EL (cell line): ENCODE data around the gene RBM28.
"Not testable (repeated sequence)": the region's sequence is repeated elsewhere in the genome, so short reads cannot be mapped to it uniquely, and the experiment has no call there.

Experiments used
- DNase-seq: peaks from one replicate; pipeline ENCODE4 v3.0.0-alpha.2; 2016

RBM28 gene

DNA sequence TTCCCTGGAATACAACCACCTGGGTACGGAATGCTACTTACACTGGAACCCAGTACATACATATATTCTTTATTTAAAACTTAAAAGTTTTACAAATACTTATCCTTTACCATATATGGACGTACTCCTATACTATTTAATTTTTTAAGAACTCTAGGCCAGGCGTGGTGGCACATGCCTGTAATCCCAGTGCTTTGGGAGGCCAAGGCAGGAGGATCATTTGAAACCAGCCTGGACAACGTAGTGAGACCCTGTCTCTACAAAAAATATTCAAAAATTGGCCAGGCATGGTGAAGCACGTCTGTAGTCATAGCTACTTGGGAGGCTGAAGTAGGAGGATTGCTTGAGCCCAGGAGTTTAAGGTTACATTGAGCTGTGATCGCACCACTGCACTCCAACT lies 2.0 kb downstream of the RBM28 start:
- no peak for DNase-seq

DNA sequence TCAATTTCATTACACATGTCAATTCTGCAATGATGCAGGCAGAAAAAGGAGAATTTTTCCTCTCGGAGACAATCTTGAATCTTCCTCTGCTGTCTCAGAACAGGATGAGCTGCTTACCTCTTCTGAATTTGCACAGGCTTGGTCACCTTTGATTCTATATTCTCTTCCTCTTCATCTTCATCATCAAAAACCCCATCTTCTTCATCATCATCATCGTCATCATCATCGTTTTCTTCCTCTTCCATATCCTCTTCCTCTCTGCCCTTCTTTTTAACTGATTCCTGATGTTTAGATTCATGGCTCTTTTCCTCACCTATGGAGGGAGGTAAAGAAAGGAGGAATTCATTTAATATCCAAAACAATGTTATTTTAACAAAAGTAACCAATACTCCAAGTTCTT lies 8.0 kb downstream of the RBM28 start:
- DNase-seq: no peak

DNA sequence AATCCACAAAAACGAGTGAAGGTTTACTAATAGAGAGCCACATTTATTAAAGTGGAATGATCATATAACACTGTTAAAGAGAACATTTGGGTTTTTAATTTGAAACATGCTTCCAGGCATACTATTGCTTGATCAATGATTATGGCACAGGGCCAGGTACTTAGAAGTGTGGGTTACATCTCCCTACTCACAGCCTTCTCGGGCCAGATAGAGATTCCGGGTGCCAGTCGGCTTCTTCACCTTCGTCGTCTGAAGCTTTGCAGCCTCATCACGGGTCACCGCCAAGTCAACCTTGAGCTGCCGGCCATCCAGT lies 19.4 kb downstream of the RBM28 start:
- no peak for DNase-seq

- peak; percentile 43 for DNase-seq
Observed at GRCh38 chr7:128323459-128324367, 20.0 kb downstream of the RBM28 start.

DNA sequence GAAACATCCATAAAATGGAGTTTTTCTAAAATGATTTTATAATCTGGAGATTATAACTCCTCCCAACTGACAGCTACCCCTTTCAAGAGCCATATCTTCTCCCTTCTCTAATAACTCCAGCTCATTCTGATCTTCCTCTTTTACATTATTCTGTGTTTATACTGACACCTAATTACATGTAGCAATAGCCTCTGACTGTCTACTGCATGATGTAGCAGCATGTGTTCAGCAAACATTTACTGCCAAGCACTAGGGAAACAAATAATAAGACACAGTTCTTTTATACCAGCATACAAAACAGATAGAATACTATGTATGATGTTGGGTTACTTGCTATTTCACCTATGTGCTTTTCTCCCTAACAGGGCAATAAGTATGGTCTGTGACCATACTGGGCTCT lies 20.7 kb downstream of the RBM28 start:
- no peak for DNase-seq

DNA sequence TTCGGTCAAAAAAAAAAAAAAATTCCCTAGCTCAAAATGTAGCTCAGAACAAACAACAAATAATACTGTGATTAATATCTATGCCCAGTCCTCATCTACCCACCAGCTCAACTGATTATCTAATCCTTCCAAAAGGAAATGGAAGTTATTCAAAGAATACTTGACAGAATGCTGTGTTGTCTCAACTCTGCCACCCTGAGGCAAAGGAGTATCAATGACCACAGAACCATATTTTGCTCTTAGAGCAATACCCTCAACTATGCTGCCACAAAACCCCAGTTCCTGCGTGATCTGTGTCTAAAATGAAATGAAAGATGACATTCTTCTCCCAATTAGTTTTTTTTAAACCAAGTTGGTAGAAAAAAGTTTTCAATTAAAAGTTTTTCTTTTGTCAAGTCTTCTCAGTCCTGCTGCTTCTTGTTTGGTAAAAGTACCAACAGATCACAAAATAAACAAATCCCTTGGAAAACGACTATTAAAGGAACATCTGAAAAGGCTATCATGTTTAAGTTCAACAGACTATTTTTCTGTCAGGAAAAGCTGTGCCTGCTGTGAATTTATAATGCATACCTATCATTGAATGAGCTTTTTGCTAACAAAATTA lies 21.6 kb downstream of the RBM28 start:
- DNase-seq: peak; percentile 61

GRCh38 chr7:128321044-128321422 lies 22.7 kb downstream of the RBM28 start:
- DNase-seq: no peak

GRCh38 chr7:128318691-128319090 lies 25.0 kb downstream of the RBM28 start:
- no peak for DNase-seq

DNA sequence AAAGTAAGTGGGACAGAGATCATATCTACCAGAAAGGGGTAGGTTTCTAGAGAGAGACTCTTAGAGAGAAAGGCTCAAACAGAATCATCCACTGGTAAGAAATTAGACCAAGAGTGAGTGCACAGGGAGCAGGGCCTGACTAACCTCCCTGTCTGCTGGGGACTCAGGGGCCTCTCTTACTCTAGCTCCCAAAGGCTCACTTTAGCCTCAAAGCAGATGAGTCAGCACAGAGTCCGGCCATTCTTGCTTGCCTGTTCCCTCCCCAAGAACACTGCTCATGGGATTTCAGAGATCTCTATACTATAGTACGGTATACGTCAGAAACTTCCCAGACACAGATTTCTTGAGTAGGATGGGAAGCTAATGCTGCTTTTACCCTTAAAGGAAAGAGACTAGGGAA lies 32.7 kb downstream of the RBM28 start:
- peak; percentile 15 for DNase-seq

DNA sequence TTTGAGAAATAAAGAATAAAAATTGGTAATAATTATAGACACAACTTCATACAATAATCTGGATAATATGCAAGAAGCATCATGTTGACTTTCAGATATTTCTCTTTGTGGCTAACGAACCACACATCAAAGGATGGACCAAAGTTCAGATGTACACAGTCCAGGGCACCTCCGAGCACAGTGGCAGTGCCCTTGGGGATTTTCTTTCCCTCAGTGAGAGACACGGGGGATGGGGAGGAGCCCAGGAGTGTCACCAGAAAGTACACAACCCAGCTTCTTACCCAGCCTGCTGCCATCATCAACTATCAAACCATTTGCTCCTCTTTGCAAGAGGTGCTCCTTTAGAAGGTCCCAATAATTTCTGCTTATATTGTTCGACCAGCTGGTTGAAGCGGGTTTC lies 33.2 kb downstream of the RBM28 start:
- DNase-seq: no peak

GRCh38 chr7:128309976-128310375 lies 33.7 kb downstream of the RBM28 start:
- no peak for DNase-seq

GRCh38 chr7:128309124-128309523 lies 34.6 kb downstream of the RBM28 start:
- no peak for DNase-seq

DNA sequence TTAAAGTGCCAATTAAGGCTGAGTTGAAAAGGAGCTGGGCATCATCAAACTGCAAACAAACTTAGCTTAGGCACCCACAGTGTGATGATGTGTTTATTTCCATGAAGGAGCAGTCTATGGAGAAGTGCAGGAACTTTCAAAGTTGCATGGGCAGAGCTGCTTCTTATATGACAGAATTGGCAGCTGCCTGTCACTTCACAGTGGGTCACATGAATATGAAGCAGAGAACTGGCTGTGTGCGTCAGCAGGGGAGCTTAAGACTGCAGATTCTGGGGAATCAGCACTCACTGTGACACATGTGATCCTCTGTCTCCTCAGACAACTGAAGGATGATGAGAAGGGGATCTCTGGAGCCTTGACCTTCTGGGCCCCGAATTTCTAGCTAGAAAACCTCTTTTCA lies 36.6 kb downstream of the RBM28 start:
- DNase-seq: no peak

GRCh38 chr7:128304212-128304611 lies 39.5 kb downstream of the RBM28 start:
- no peak for DNase-seq

DNA sequence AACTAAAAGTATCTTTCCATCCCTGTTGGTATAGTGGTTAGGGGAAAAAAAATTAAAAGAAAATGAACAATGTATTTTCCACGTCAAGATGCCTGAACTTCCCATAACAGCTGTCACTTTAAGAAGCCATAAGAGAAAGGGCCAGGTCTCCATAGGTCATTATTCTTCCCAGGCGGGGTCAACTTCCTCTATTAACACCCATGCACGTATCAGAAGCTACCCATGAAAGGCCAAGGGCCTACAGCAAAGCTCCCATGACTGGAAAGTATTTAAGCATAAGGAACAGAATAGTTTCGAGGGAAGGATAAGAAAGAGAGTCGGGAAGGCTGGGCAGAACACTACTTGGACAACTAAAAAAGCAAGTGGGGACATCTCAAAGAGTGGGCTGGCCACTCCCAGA lies 40.1 kb downstream of the RBM28 start:
- DNase-seq: no peak

DNA sequence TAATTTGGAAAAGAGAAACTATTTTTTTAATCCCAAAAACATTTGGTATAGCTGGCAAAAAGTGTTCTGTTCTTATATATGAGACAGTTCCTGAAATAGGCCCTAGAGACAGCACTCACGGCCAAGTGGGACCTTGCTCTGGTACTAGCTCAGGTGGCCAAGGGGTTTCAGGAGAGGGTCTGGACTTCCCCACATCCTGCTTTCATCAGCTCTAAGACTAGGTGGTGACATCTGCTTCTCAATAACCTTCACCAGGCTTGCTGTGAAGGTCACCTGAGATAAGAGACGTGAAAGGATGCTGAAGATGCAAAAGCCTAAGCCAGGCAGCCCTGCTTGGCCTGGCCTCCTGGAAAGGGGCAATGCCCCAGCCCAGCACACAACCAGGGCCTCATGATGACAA lies 40.6 kb downstream of the RBM28 start:
- DNase-seq: no peak

- no peak for DNase-seq
Observed at GRCh38 chr7:128302139-128302538, 41.6 kb downstream of the RBM28 start.

DNA sequence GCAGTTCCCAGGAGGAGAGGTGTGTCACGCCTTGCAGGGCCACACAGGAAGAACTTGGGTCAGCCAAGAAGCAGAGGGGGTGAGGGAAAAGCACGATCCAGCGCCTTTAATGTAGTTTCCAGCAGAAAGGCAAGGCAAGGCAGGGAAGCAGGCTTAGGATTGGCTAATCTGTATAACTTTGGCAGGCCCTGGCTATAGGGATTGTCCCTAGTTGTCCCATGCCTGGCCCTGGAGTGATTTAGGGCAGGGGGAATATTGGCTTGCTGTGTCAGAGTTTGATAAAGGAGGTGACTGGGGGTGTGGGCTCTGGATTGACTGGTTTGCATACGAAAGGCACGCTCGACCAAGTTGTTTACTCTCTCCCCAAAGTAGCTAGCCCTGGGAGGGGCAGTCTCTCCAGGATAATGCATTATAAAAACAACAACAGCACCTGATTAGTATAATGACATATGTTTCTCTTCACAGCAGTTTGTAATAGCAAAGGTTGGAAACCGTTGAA lies 44.5 kb downstream of the RBM28 start:
- DNase-seq: no peak

DNA sequence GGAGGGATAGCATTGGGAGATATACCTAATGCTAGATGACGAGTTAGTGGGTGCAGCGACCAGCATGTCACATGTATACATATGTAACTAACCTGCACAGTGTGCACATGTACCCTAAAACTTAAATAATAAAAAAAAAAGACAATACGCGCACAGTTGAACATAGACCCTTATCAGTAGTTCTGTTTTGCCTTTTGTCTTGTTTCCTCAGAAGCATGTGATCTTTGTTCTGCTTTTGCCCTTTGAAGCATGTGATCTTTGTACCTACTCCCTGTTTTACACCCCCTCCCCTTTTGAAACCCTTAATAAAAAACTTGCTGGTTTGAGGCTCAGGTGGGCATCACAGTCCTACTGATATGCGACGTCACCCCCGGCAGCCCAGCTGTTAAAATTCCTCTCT lies 45.7 kb downstream of the RBM28 start:
- not testable (repeated sequence) for DNase-seq

DNA sequence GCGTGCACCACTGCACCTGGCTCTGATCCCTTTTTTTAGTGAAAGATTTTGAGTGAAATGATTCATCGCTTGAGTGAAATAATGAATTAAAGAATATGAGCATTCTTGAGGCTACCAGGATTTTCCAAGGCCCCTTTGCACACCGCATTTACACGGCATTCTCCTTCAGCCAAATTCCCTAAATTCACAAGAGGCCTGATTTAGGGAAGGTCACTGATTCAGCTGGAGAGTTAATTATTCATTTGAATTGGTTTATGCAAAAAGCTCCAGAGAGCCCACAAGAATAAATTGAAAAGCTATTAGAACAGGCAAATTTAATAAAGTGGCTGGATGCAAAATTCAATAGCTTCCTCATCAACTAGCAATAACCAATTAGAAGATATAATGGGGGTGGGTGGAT lies 56.2 kb downstream of the RBM28 start:
- DNase-seq: no peak

- DNase-seq: no peak
Observed at GRCh38 chr7:128284102-128284501, 59.6 kb downstream of the RBM28 start.

GRCh38 chr7:128281605-128282380 lies 61.9 kb downstream of the RBM28 start:
- DNase-seq: no peak

DNA sequence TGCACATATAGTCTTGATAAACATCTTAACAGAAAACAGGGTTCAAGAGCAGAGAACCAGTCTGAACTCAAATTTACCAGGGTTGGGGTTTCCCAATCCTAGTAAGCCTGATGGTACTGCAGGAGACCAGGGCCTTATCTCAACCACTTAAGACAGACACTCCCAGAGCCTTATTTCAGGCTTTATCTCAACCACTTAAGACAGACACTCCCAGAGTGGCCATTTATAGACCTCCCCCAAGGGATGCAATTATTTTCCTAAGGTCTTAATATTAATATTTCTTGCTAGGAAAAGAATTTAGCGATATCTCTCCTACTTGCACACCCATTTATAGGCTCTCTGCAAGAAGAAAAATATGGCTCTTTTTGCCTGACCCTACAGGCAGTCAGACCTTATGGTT lies 63.3 kb downstream of the RBM28 start:
- DNase-seq: not testable (repeated sequence)
